Measurements from ENCODE around the gene INSRR.

INSRR gene

DNA sequence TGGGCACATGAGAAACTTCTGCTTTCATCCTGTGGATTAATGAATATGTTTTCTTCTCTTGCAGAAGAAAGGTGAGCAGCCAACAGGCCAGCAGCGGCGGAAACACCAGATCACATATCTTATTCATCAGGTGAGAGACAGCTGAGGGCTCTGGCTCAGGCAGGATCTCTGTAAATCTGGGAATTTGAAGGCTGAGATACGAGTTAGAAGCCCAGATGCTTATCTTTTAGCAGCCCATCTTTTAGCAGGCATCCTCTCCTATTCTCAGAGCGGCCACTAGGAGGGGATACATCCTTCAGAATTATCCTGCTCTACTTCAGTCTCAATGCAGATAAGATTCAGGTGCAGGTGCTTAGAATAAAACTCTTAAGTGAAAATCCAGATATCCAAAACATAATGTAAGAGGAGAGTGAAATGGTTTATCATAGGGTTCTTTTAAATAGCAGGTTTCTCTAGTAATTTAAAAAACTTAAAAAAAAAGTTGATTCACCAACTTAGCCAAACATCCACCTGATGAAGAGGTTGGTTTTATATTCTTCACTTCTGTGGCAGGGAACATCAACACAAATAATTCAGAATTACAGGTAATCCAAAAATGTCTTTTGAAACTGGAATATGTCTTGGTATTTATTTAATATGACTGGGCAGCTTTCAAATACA lies 61.6 kb downstream of the INSRR start:
- in situ Hi-C loops (cut with MboI; ENCODE audit: low pct_unique_long_range_greater_than_20kb, low sequenced_read_pairs), result no loop called here

DNA sequence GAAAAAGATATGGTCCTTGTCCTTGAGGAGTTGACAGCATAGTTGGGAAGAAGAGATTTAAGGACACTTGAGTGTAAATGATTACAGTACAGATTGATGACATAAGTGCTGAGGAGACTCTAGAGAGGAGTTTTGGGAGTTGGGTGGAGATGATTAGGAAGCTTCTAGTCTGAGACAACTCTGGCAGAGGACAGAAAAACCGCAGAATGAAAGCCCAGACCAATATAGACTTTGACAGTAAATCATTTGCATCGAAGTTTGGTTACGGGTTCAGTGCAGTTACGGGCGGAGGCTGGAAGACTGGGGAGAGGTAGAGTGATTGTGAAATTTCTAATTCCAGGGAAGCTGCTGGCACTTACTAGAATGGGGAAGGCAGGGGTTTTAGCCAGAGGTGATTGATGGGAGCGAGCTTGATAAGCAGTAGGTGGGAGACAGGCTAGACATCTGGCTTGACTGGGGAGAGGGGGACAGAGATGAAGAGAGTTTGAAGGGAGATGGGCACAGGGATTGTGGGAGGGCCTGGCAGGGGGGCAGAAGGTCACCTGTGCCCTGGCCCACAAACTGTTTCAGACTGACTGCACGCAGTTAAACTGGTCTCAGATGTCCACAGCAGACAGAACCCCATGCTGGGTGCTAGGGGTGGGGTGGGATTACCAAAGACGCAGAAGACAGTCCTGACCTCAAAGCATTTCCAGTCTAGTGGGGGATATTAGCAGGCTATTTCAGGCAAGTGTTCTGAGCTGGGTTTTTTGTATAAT lies 62.4 kb downstream of the INSRR start:
- peak; percentile 28 for DNase-seq

More for the DNA sequence above, 61.6 kb downstream of the INSRR start:
- peak; percentile 76 for DNase-seq

DNA sequence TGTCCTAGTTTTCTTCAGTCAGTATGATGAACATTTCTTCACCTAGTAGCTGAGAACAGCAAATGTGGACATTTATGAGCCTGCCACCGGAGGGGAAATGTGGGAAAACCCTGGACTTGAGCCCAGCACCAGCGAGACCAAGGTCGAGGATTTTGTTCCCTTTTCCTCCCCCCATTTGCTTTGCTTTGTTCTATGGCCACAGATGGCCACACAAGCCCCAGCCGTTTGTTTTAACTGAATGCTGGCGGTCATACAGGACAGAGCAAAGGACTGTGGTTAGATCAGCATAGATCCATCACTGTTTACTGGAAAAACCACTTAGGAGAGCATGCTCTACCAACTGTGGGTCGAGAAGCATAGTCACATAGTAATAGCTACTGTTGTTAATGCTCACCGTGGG lies 63.1 kb downstream of the INSRR start:
- DNase-seq, result no peak
- in situ Hi-C loops (cut with MboI; ENCODE audit: low pct_unique_long_range_greater_than_20kb, low sequenced_read_pairs), result no loop called here

More for the DNA sequence above, 62.4 kb downstream of the INSRR start:
- in situ Hi-C loops (cut with MboI; ENCODE audit: low pct_unique_long_range_greater_than_20kb, low sequenced_read_pairs), result no loop called here

DNA sequence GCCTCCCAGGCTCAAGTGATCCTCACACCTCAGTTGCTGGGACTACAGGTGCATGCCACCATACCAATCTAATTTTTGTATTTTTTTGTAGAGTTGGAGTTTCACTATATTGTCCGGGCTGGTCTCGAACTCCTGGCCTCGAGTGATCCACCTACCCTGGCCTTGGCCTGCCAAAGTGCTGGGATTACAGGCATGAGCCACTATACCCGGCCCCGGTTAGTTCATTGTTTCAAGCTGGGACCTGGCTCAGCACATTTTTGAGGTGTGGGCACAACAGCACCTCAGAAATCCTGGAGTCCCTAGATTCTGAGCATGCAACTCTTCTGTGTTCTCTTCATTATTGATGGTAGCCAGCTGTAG lies 63.6 kb downstream of the INSRR start:
- no peak for DNase-seq
- in situ Hi-C loops (cut with MboI; ENCODE audit: low pct_unique_long_range_greater_than_20kb, low sequenced_read_pairs), result no loop called here

DNA sequence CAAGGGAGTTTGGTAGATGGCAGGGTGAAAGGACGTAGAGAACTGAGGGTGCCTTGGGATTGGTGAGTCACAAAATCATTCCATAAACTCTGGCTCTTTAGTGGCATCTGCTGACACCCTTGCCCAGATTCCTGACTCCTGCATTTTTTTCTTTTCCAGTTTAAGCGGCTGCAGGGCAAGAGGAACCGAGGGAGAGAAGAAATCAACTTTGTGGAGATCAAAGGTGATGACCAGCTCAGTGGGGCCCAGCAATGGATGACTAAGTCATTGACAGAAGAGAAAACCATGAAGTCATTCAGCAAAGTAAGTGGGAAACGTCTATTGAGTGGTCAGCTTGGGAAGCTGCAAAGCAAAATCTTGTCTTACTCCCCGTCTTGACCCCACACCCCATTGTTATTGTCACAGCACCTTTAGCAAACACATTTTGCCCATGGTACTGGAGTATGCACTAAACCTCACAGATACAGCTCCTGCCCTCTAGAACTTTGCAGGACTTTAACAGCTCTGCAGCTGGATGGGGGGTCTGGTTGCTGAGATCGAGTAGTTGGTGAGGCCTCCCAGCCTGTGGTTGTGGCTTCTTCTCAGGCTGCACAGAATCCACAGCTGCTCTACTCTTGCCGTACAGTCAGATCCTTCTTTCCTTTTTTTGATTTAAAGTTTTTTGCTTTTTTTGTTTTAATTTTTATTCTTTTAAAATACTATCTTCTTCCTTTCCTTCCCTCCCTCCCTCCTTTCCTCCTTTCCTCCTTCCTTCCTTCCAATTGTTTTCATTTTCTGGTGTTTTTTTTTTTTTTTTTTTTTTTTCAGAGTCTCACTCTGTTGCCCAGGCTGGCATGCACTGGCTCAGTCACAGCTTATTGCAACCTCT lies 64.2 kb downstream of the INSRR start:
- in situ Hi-C loops (cut with MboI; ENCODE audit: low pct_unique_long_range_greater_than_20kb, low sequenced_read_pairs), result no loop called here
- DNase-seq, result no peak

Measured in KBM-7 (cell line).